GM12801 (cell line): Measurements from ENCODE around the gene NCF4.

Experiments
- CTCF ChIP-seq: IDR thresholded peaks from one replicate; pipeline ENCODE4 v1.5.1; 2011; ENCODE audit warnings: control low read depth; ENCODE audit not compliant: insufficient read length; ENCODE audit errors: extremely low read depth

The NCF4 gene

GRCh38 chr22:36860821-36861659, at the start of gene NCF4:
NCF4 (plus strand) TSS chr22:36861006; CDS start chr22:36861172, 166 bp downstream.
- no peak for TF ChIP-seq CTCF

GRCh38 chr22:36811094-36811800, 49.6 kb upstream of the NCF4 start:
- TF ChIP-seq CTCF, result no peak

- no peak for TF ChIP-seq CTCF
Measured at GRCh38 chr22:36814801-36815200, 46.0 kb upstream of the NCF4 start.

- TF ChIP-seq CTCF, result no peak
Measured at GRCh38 chr22:36815558-36816338, 45.1 kb upstream of the NCF4 start.

- no peak for TF ChIP-seq CTCF
Measured at GRCh38 chr22:36816339-36816635, 44.5 kb upstream of the NCF4 start.

- no peak for TF ChIP-seq CTCF
Measured at GRCh38 chr22:36816636-36817524, 43.9 kb upstream of the NCF4 start, which contains the start of gene PVALB. PVALB (minus strand) TSS chr22:36817035; CDS start chr22:36817005, 30 bp downstream.
